NCI-H1436 (cell line): ENCODE measurements around the gene TRIOBP.
A peak's percentile ranks its signal among the peaks of the same experiment; 100 is the strongest.

Experiments
- DNase-seq: peaks from one replicate; lab custom pipeline; 2025; lab: John Stamatoyannopoulos, UW

Gene TRIOBP

DNA sequence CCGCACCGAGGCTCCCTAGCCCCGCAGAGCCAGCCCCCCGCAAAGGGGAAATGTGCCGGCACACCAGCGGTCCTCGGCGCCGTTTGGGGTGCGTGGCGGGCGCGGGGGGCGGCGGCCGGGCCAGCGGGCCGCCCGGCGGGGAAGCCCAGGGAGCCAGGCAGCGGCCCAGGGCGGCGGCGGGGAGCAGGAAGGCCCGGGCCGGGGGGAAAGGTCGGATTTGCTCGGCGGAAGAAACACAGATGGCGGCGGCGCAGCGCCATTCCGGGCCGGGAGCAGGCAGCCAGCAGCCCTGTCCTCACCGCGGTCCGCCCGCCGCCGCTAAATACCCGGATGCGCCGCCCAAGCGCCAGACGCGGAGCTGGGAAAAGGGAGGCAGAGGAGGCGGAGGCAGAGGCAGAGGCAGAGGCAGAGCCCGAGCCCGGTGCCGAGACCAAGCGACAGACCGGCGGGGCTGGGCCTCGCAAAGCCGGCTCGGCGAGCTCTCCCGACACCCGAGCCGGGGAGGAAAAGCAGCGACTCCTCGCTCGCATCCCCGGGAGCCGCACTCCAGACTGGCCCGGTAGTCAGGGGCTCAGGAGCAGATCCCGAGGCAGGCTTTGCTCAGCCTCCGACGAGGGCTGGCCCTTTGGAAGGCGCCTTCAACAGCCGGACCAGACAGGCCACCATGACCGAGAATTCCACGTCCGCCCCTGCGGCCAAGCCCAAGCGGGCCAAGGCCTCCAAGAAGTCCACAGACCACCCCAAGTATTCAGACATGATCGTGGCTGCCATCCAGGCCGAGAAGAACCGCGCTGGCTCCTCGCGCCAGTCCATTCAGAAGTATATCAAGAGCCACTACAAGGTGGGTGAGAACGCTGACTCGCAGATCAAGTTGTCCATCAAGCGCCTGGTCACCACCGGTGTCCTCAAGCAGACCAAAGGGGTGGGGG, 108.3 kb downstream of the TRIOBP start:
- peak; percentile 78 for DNase-seq

DNA sequence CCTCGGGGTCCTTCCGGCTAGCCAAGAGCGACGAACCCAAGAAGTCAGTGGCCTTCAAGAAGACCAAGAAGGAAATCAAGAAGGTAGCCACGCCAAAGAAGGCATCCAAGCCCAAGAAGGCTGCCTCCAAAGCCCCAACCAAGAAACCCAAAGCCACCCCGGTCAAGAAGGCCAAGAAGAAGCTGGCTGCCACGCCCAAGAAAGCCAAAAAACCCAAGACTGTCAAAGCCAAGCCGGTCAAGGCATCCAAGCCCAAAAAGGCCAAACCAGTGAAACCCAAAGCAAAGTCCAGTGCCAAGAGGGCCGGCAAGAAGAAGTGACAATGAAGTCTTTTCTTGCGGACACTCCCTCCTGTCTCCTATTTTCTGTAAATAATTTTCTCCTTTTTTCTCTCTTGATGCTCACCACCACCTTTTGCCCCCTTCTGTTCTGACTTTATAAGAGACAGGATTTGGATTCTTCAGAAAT, 109.0 kb downstream of the TRIOBP start:
- no peak for DNase-seq

DNA sequence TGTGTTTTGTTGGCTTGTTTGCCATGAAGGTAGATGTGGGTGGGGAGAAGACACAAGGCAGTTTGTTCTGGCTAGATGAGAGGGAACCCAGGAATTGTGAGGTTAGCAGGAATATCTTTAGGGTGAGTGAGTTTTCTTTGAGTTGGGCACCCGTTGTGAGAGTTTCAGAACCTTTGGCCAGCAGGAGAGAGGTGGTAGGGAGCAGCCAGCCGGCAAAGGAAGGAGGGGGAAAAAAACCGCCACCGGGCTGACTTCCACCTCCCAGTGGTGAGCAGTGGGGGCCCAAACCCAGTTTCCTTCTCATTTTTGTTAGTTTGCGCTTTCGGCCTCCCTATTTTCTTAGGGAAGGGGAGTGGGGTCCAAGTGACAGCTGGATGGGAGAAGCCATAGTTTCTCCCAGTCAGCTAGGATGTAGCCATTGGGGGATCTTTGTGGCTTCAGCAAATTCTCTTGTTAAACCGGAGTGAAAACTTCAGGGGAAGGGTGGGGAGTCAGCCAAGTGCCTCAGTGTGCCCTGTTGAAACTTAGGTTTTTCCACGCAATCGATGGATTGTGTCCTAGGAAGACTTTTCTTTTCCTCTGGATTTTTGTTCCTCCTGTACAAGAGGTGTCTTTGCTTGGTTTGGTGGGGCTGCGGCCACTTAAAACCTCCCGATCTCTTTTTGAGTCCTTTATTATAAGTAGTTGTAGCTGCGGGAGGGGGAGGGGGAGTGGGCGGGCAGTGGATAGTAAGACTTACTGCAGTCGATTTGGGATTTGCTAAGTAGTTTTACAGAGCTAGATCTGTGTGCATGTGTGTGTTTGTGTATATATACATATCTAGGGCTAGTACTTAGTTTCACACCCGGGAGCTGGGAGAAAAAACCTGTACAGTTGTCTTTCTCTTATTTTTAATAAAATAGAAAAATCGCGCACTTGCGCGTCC, 109.8 kb downstream of the TRIOBP start:
- no peak for DNase-seq

DNA sequence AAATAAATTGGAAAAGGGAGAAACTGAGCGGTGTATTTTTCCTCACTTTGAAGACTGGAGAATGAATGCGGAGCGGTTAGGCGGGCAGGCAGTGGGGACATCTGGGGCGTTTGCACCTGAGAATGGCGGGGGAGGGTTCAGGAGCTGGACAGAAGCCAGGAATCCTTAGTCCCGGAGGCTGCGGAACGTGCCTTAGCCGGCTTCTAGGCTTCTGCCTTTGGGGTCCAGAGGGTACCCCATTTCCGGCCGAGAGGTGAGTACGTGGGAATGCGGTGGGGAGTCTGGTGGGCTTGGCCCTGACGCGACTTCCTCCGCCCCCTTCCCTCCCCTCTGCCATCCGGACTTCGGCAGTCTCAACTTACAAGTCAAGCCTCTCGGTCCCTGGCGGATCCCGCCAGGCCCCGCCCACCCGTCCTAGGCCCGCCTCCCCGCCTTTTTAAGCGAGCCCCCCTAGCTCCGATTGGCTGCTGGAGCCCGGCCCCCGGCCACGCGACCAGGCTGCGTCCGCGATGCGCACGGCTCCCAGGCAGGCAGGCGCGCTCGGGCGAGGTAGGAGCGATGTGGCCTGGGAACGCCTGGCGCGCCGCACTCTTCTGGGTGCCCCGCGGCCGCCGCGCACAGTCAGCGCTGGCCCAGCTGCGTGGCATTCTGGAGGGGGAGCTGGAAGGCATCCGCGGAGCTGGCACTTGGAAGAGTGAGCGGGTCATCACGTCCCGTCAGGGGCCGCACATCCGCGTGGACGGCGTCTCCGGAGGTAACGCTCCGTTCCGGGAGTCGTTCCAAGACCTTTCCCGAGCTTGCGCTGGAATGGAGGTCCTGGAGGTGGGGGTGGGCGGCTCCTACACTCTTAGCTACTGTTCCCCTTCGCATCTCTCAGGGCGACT, 110.8 kb downstream of the TRIOBP start, which contains the start of gene GCAT:
GCAT (plus strand) TSS at position 525 of the 884 bp plus-strand sequence; CDS start at position 559, 34 bp downstream.
- peak; percentile 91 for DNase-seq

DNA sequence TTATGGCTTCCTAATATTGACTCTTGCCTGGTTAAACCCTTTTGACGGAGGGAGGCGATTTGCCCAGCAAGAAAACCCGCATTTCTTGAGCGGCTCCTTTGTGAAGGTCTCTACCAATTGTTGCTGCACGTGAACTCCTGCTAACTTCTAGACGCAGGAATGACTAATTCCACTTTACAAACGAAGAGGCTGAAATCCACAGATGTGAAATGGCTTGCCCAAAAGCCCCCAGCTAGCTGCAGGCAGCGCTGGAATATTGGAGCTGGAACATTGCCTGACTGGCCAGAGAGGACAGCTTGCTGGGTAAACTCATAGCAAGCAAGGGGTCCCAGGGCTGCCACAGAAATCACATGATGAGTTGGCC, 111.4 kb downstream of the TRIOBP start:
- no peak for DNase-seq

DNA sequence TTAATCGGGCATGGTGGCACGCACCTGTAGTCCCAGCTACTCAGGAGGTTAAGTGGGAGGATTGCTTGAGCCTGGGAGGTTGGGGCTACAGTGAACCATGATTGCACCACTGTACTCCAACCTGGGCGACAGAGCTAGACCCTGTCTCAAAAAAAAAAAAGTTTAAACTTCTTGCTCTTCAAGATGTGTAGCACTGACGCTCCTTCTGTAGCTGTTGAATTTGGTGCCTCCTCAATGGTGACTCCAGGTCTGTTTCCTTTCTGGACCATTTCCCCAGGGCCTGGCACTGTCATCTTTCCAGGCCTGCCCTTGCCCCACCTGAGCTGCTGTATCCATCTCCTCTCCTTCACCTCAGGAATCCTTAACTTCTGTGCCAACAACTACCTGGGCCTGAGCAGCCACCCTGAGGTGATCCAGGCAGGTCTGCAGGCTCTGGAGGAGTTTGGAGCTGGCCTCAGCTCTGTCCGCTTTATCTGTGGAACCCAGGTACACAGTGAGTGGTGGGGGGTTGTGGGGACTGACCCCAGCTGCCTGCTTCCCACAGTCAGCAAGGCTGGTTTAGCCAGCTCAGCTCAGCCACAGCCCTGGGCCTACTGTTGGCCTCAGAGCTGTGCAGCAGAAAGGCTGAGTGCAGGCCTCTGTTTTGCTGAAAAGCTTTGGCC, 113.0 kb downstream of the TRIOBP start:
- DNase-seq = no peak

DNA sequence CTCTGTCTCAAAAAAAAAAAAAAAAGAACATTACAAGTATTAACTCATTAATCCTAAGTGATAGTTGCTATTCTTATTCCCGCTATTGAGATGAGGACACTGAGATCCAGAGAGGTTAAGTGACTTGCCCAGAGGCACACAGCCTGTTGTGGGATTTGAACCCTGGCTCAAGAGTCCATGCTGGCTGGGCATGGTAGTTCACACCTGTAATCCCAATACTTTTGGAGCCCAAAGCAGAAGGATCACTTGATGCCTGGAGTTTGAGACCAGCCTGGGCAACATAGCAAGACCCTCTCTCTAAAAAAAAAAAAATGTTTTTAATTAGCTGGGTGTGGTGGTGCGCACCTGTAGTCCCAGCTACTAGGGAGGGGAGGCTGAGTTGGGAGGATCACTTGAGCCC, 115.0 kb downstream of the TRIOBP start:
- no peak for DNase-seq

DNA sequence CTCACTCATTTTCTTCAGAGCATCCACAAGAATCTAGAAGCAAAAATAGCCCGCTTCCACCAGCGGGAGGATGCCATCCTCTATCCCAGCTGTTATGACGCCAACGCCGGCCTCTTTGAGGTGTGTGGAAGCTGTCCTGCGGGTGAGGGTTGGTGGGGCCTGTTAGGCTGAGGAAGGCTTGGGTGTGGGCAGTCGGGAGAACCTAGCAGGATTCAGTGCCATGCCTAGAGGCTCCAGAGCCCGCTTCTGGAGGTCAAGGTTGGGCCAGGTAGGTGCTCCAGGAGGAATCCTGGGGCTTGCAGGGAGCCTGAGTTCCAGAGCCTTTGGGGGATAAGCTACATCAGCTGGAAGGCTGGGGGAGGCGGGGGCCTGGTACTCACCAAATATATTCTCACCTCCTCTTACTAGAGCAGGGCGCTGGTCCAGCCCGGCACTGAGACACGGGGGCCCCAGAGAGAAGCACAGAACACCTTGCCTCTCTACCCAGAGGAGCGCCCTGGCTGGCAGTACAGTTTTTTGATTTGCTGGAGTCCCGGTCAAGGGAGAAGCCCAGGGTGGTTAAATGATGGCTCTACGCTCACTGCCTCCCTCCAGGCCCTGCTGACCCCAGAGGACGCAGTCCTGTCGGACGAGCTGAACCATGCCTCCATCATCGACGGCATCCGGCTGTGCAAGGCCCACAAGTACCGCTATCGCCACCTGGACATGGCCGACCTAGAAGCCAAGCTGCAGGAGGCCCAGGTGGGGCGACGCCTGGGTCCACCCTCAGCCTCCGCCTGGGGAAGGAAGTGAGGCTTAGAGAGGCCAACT, 116.2 kb downstream of the TRIOBP start:
- no peak for DNase-seq

DNA sequence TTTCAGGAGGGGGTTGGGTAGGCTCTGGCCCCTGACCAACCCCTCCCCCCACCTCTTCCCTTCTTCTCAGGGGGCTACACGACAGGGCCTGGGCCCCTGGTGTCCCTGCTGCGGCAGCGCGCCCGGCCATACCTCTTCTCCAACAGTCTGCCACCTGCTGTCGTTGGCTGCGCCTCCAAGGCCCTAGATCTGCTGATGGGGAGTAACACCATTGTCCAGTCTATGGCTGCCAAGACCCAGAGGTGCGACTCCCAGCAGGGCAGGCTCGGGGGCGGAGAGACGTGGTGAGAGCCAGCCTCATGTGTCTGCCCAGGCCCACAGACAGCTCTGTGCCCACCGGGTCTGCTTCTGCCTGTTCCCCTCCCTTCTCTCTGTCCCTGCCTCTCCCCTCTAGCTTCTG, 118.7 kb downstream of the TRIOBP start:
- DNase-seq = no peak

DNA sequence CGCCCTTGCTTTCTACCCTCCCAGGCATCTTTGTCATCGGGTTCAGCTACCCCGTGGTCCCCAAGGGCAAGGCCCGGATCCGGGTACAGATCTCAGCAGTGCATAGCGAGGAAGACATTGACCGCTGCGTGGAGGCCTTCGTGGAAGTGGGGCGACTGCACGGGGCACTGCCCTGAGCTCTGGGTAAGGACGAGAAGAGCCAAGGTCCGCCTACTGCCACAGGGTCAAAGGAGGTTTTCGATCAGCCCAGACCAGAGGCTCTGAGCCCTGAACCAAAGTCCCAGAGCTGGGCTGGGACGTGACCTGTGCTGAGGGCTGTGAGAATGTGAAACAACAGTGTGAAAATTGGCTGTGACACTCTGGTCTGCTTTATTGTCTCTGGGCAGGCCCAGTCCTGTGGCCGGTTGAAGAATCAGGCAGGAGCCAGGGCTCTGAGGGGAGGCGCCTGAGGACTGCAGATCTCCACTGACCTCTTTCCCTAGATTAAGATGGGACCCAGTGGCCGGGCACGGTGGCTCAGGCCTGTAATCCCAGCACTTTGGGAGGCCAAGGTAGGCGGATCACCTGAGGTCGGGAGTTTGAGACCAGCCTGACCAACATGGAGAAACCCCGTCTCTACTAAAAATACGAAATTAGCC, 119.8 kb downstream of the TRIOBP start:
- no peak for DNase-seq

DNA sequence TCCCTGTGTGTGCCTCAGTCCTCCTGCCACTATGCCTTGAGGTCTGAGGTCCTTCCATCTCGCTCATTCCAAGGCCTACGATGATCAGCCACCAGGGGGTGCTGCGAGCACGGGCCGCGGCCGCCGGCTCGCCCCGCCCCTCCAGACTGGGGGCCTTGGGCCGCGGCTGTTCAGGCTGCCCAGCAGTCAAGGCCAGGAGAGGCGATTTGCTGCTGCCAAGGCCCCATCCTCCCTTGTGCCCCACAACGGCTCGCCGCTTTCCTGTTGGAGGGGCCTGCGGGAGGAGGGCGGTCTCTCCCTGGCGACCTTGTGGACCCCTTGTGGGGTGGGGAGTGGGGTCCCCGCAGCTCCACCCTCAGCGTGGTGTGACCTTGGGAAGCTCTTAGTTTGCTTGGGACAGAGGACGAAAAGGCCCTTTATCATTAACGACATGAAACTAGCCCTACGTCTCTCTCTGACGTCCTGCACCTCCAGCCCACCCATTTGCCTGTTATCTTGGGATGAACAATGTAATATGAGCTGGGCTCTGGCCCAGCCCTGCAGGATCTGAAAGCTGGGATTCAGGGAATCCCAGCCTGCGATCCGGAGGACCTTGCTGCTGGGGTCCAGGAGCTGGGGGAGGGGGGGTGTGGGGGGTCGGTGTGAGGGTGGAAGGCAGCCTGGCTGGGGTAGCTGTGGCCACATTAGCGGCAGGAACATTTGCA, 121.0 kb downstream of the TRIOBP start:
- DNase-seq = peak; percentile 58

DNA sequence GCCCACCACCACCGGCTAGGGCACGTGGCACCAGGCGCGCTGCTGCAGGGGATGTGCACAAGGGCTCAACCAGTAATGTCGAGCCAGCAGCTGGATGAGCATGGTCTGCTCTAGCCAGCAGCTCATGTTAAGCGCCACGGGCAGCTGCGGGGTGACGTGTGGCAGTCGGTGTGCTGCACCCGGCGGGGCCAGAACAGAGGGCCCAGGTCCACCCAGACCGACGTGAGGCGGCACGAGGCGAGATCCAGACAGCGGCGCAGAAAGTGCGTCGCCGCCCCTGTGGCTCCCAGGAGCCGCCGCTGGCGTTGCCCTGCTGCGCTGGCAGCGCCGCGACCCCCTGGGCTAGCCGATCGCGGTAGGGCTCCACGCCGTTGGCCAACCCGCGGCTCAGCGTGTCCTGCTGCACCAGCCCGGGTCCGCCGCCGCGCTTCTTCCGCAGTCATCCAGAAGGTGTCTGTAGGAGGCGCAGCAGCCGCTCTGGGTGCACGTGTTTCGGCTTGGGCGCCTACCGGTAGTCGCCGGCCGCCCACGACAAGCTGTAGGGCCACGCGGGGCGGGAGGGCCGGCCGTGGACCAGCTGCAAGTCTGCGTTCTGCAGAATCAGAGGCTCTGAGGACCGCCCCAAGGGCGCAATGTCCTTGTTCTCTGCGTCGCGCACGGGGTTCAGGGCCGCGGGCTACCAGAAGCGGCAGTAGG, 121.7 kb downstream of the TRIOBP start:
- peak; percentile 24 for DNase-seq

DNA sequence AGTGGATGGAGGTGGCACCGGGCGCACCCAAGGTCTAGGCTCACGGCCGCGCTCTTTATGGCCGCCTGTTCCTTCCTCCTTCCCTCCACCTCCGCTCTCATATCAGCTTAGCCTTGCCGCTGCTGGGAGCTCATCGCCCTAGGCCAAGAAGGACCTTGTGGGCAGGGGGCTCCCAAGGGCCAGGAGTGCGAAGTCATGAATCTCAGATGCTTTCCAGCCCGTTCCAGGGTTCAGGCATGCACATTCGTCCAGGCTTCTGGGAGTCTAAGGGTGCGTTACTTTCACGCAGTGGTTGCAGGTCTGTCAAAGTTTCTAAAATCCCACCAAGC, 122.2 kb downstream of the TRIOBP start:
- DNase-seq = no peak

DNA sequence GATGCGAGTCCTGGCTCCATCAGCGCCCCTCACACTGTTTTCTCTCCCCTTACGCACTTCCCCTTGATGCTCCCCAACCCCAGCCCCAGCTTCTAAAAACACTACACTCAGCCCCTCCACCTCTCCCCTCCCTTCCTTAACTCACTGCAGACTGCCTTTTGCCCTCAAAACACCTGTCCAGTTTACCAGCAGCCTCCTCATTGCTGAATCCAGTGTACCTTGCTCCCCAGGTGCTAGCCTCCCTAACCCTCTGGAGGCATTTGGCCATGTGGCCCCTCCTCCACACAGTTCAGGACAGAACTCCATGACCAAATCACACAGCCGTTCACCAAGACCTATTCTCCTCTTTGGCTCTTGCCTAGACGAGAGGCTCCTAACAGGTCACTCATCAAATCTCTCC, 123.5 kb downstream of the TRIOBP start:
- DNase-seq = no peak

DNA sequence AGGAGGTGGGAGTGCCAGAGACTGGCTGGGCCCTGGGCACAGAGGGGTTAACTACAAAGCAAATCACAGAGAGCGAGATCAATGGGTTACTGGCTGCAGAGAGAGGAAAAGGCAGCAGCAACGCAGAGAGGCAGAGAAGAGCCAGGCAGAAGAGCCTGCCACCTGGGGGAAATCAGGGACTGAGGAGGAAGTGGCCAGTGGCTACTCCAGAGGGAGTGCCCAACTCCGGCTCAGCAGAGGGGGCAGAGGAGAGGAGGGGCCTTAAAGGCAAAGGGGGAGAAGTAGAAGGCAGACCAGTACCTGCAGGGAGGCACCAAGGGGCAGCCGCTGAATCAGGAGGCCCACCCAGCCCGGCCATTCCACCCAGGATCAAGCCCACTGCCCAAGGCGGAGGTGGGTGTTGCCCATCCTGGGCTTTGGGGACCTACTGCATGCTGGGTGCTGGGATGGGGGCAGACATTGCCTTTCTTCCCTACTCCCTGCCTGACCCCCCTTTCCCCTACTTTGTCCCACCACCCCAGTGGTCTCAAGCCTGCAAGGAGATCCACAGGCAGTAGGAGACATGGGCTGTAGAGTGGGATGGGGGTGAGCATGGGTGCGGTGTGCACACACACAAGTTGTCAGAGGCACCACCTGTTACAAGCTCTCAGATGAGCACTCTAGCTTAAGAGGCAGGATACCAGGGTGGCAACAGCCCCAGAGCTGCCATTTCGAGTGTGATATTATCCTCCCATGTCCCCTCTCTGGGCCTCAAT, 125.4 kb downstream of the TRIOBP start:
- no peak for DNase-seq

DNA sequence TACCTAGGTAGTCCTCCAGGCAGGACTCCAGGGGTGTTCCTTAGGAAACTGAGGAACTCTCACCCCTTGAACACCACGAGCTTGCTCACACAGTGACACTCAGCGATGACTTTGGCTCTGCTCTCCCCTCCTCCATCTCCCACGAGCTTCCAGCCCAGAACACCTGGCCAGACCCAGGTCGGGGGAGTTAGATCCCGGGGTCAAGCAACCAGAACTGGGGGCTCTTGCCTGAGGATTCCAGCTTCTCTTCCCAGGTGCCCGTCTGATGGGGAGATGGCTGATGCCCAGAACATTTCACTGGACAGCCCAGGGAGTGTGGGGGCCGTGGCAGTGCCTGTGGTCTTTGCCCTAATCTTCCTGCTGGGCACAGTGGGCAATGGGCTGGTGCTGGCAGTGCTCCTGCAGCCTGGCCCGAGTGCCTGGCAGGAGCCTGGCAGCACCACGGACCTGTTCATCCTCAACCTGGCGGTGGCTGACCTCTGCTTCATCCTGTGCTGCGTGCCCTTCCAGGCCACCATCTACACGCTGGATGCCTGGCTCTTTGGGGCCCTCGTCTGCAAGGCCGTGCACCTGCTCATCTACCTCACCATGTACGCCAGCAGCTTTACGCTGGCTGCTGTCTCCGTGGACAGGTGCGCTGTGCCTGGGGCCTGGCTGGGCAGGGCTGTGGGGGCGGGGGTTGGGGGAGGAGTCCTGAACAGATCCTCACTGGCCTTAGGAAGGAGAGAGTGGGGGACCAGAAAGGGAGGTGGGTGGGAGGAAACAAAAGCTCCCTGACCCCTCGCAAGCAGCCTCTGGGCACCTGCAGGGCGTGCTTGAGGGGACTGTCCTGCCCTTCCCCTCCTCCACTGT, 126.5 kb downstream of the TRIOBP start, which contains the start of gene GALR3:
GALR3 (plus strand) TSS at position 249 of the 852 bp plus-strand sequence; CDS start at position 274, 25 bp downstream.
- DNase-seq = no peak
